ENCODE measurements around the gene TPD52L1. TPM values are rescaled to one million over a fixed set of nuclear protein-coding genes. Genes with fewer than 3 reads are reported as not detected.

The TPD52L1 gene
- polyA plus RNA-seq, 4 donors, result 83.5 to 114 (median 93.9) TPM

DNA sequence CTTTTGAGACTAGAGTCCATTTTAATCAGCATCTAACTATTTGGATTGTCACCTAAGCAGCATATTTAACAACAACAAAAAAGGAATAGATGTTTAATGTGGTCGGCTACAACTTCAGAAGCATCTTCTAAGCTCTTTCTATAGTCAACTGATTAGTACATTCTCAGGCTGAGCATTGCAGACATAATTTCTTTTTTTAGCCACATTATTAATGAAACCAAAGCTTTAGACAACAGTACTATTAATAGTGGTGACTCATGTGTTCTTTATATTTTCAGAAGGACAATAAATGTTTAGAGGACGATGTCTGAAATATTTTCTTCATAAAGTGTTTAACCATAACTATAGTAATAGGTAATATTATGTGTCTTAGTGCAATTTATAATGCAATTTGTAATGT, 52.4 kb downstream of the TPD52L1 start:
- no peak for DNase-seq (ENCODE audit: low read depth in 4 of 4, low spot score in 3 of 4)

DNA sequence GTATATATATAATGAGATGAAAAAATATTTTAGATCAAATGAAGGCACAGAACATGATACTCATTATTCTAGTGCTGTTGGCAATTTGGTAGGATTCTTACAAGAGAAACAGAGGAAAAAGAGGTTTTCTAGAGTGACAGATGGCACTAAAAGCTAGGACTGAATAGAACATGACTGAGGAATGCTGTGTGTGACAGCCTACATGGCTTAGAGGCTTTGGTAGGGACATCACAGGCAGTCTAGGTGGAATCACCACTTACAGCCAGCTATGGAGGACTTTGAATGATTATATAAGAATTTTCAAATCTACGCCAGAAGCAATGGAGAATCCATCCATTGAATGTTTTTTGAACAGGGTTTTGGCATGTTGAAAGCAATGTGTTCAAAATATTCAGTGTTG, 52.8 kb downstream of the TPD52L1 start:
- no peak for DNase-seq (ENCODE audit: low read depth in 4 of 4, low spot score in 3 of 4)

GRCh38 chr6:125207956-125208355, 54.4 kb downstream of the TPD52L1 start:
- DNase-seq (ENCODE audit: low read depth in 4 of 4, low spot score in 3 of 4), result no peak

DNA sequence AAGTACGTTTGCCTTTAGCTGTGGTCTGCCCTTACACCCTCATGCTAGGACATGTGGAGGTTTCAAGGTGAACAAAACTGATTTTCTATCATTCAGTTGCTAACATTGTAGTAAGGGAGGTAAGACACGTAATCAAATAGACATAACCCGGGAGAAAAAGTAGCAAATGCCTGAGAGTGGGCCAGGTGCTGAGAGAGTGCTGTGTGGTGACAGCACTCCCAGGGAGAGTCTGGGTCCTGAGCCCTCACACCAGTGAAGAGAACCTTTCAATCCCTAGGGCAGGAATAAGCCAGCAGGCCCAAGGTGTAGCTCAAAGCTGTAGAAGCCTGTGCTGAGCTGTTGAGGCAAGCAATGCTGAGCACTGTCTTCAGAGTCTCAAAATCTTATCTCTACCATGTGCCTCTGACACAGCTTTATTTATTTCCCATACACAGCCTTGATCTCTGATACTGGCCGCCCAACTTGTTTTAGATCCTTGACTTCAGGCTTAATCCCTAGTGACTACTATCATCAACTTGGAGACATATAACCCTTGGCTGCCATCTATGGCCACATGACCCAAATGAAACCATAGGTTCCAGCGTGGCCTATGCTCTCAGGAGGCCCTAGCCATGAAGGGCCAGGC, 55.2 kb downstream of the TPD52L1 start:
- DNase-seq (ENCODE audit: low read depth in 4 of 4, low spot score in 3 of 4), result no peak

- DNase-seq (ENCODE audit: low read depth in 4 of 4, low spot score in 3 of 4), result no peak
Observed at GRCh38 chr6:125210667-125211066, 57.1 kb downstream of the TPD52L1 start.

- no peak for DNase-seq (ENCODE audit: low read depth in 4 of 4, low spot score in 3 of 4)
Observed at GRCh38 chr6:125211352-125211751, 57.8 kb downstream of the TPD52L1 start.

- DNase-seq (ENCODE audit: low read depth in 4 of 4, low spot score in 3 of 4), result no peak
Observed at GRCh38 chr6:125212377-125212776, 58.8 kb downstream of the TPD52L1 start.

DNA sequence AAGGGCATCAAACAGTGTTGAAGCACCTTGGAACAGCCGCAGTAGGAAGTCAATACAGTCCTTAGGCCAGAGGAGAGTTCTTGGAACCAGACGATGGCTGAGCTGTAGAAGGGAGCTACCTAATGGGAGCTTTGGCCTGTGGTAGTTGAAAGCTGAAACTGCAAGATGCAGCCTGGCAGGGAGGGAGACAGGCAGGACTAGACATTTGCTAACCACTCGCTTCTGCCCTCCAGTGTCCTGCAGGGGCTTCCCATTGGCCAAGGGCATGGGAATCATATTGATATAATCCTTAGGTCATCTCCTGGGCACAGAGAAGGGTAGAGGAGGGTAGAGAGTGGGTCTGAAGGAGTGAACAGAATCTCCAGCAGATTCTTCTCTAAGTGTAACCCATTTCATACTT, 60.4 kb downstream of the TPD52L1 start:
- no peak for DNase-seq (ENCODE audit: low read depth in 4 of 4, low spot score in 3 of 4)

- no peak for DNase-seq (ENCODE audit: low read depth in 4 of 4, low spot score in 3 of 4)
Observed at GRCh38 chr6:125215252-125215819, 61.8 kb downstream of the TPD52L1 start.

- DNase-seq (ENCODE audit: low read depth in 4 of 4, low spot score in 3 of 4), result no peak
Observed at GRCh38 chr6:125216015-125216414, 62.4 kb downstream of the TPD52L1 start.

DNA sequence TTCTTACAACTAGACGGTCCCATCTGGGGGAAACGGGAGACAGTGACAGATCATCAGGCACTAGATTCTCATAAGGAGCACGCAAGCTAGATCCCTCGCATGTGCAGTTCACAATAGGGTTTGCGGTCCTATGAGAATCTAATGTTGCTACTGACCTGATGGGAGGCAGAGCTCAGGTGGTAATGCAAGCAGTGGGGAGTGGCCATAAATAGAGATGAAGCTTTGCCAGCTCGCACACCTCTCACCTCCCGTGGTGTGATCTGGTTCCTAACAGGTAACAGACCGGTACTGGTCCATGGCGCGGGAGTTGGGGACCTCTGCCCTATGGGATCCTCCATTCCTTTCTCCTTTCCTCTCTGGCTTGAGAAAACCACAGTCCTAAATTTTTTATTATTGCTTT, 63.8 kb downstream of the TPD52L1 start:
- no peak for DNase-seq (ENCODE audit: low read depth in 4 of 4, low spot score in 3 of 4)

DNA sequence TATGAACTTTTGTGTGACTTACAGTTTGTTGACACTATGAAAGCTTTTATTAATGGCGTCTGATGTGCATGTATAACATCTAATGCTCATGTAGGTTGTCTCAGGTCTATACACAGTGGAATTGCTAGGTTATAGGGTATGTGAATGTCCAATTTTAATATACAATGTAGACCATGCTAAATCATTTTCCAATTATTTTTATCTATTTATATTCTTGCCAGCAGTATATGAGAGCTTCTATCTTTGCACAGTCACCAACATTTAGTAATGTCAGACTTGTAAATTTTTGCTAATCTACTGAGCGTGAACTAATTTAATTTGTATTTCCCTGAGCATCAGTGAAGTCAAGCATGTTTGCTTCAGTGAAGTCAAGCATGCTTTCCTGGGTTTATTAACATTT, 64.4 kb downstream of the TPD52L1 start:
- DNase-seq (ENCODE audit: low read depth in 4 of 4, low spot score in 3 of 4), result no peak

- DNase-seq (ENCODE audit: low read depth in 4 of 4, low spot score in 3 of 4), result no peak
Observed at GRCh38 chr6:125219361-125219895, 65.9 kb downstream of the TPD52L1 start.

- no peak for DNase-seq (ENCODE audit: low read depth in 4 of 4, low spot score in 3 of 4)
Observed at GRCh38 chr6:125220712-125221111, 67.1 kb downstream of the TPD52L1 start.

DNA sequence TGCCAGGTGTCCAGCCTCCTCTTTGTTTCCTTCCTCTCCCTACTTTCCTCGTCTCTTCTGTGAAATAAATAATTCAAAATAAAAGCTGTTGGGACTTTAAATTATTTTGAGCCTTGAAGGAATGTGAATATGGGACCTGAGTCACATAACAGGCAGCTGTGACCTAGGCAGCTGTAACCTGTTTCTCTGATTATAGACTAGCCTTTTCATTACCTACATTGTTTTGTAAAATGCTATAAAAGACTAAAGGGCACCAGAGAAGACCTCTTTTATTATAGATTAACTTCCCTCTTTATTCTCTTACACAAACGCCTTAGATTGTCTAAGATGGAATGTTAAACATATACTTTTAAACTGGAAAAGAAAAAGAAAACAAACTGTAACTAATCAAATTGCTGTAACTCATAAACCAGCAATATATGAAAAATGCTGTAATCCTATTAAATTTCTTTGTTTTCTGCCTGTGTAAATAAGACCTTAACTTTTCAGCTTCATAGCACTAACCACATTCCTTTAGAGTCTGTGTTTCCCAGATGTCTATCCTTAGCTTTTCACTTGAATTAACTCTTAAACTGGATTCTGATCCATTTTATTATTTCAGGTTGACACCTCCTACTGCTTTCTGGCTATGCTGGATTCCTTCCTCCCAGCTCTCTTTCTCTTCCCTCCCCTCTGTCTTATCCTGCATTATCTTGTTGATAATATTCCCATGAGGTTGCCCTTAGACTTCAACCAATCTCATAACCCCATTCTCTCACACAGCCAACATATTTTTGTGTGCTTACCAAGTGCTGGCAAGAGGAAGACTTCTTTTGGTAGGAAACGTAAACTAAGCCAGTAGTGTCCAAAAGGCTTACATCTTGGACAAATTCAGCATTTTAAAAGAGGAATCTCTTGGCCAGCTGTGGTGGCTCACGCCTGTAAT, 69.2 kb downstream of the TPD52L1 start:
- no peak for DNase-seq (ENCODE audit: low read depth in 4 of 4, low spot score in 3 of 4)

DNA sequence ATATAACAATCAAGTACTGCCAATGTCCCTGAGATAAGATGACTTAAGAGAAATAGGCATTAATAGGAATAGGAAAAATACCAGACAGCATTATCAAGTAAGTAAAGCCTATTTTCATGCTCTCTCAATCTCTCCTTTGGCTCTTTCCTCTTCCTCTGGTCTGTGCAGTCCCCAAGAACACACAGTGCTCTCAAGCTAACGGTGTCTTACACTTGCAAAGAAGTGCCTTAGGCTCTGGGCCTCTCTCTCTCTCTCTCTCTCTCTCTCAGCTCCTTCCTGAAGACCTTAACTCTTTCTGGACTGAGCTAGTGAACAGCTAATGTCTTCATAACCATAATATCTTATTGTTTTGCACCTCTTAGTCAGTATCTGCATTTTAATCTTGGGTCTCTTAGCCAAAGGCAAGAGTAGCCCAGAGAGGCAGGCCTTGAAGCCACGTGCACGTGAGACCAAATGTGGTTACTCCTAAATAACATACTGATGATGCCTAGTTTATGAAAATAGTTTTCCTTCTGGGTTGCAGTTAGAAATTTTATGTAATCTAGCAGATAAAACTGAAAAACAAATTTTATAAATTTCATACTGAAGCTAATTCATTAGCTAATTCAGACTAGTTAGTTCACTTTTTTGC, 70.8 kb downstream of the TPD52L1 start:
- DNase-seq (ENCODE audit: low read depth in 4 of 4, low spot score in 3 of 4), result no peak

DNA sequence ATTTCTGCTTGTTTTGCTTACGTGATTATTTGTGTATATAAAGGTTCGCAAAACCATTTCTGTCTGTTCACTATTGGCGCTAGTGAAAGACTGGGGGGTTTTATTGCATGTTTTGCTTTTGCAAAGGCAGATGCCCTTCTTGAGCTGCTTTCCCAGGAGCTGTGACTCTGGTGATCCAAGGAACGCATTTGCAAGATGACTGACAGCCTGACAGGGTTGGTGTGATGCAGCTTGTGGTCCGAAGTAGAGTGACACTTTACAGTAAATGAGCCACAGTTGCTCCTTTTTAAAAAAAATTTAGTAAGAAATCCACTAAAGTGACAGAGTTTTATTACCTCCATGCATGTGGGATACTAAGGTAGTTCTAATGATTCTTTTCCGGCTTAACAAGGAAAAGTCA, 73.7 kb downstream of the TPD52L1 start:
- DNase-seq (ENCODE audit: low read depth in 4 of 4, low spot score in 3 of 4), result no peak

DNA sequence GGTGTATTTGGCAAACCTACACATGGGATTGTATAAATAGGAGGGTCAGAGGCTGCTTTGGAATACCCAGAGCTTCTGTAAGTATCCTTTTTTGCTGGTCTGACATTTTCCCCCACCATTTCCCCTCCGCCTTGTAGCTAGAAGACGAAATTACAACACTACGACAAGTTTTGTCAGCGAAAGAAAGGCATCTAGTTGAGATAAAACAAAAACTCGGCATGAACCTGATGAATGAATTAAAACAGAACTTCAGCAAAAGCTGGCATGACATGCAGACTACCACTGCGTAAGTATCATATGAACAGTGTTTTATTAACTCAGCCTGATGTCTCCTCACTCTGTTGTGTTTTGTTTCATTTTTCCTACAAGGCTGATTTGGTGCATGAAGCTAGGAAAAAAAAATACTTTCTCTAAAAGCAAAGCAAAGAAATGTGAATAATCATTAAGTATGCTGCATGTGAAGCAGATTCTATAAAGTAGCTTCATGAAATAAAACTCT, 75.5 kb downstream of the TPD52L1 start:
- DNase-seq (ENCODE audit: low read depth in 4 of 4, low spot score in 3 of 4), result no peak

- DNase-seq (ENCODE audit: low read depth in 4 of 4, low spot score in 3 of 4), result no peak
Observed at GRCh38 chr6:125230674-125231073, 77.1 kb downstream of the TPD52L1 start.

DNA sequence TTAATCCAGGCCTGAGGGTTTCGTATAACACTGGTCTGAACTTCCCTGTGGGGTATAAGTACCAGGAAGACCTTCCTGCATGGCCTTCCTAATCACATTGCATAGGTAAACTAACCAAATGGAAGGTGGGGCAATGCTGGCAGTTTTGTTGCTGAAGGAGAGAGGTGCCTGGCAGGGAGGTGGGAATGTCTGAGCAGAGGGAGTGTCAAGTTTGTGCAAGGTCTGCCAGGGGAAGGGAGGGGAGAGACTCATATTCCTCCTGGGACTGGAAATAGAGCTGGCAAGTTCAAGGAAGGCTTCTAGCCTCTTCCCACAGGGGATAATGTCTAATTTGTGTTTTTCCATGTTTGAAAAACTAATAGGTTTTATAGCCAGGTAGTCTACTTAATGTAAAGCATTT, 77.6 kb downstream of the TPD52L1 start:
- no peak for DNase-seq (ENCODE audit: low read depth in 4 of 4, low spot score in 3 of 4)

Data from right renal pelvis (tissue), 4 donors.